Osteoblast (primary cell): ENCODE measurements around the gene ESRRG. TPM values are rescaled to one million over a fixed set of nuclear protein-coding genes. Genes with fewer than 3 reads are reported as not detected.

Experiments used
- DNase-seq: peaks from one replicate; pipeline ENCODE4 v3.0.0; 2011; ENCODE audit warnings: low spot score, mixed read lengths; ENCODE audit not compliant: insufficient read length; ENCODE audit errors: missing footprints
- H2AFZ ChIP-seq: 2 replicates; pipeline ENCODE4 v1.6.0; 2011; ENCODE audit warnings: mild to moderate bottlenecking, low read length
- H3K27ac ChIP-seq: 2 replicates; pipeline ENCODE4 v1.5.1; 2011; ENCODE audit warnings: mild to moderate bottlenecking, low read depth, low read length, moderate library complexity
- H3K27me3 ChIP-seq: 2 replicates; pipeline ENCODE4 v1.6.0; 2012; ENCODE audit warnings: mild to moderate bottlenecking, control low read depth, inconsistent platforms, low read length, moderate library complexity; ENCODE audit not compliant: insufficient read depth
- H3K36me3 ChIP-seq: 2 replicates; pipeline ENCODE4 v1.5.1; 2011; ENCODE audit warnings: mild to moderate bottlenecking, low read length, control low read depth, moderate library complexity; ENCODE audit not compliant: insufficient read depth
- H3K4me1 ChIP-seq: 2 replicates; pipeline ENCODE4 v1.5.1; 2011; ENCODE audit warnings: mild to moderate bottlenecking, low read length, control low read depth, moderate library complexity; ENCODE audit not compliant: insufficient read depth
- H3K4me2 ChIP-seq: 2 replicates; pipeline ENCODE4 v1.6.0; 2011; ENCODE audit warnings: mild to moderate bottlenecking, low read length; ENCODE audit not compliant: insufficient read depth
- H3K4me3 ChIP-seq: fragments of 200-600 bp; sonication (generic); 3 replicates; pipeline ENCODE4 v1.5.1; 2012; ENCODE audit warnings: mild to moderate bottlenecking, low read length, inconsistent platforms; ENCODE audit not compliant: insufficient read depth
- H3K79me2 ChIP-seq: 2 replicates; pipeline ENCODE4 v1.6.0; 2012; ENCODE audit warnings: mild to moderate bottlenecking, low read length, control low read depth, inconsistent platforms; ENCODE audit not compliant: insufficient read depth
- H3K9me3 ChIP-seq: 2 replicates; pipeline ENCODE4 v1.5.1; 2011; ENCODE audit warnings: low read depth, low read length, control low read depth
- H4K20me1 ChIP-seq: 2 replicates; pipeline ENCODE4 v1.6.0; 2012; ENCODE audit warnings: mild to moderate bottlenecking, low read length, control low read depth; ENCODE audit not compliant: insufficient read depth
- CTCF ChIP-seq: IDR thresholded peaks from 2 replicates; pipeline ENCODE4 v1.5.1; 2011; ENCODE audit warnings: mild to moderate bottlenecking, low read depth, low read length, moderate library complexity; ENCODE audit errors: extremely low read depth
- total RNA-seq: library from RNA; depleted of rRNA; stranded (reverse); fragments of >200 nt; gene quantifications from 2 replicates; pipeline ENCODE4 v1.2.3, GENCODE V29; 2012

Gene ESRRG
- total RNA-seq, 1 donor, result not detected

GRCh38 chr1:216528816-216529215 is 194.4 kb downstream of the ESRRG start:
- H2AFZ ChIP-seq, result no peak overlapping the region
- no peaks in the 10 kb centered on the region for H4K20me1 ChIP-seq
- no peak overlapping the region for H3K27ac ChIP-seq
- no peaks in the 10 kb centered on the region for H3K79me2 ChIP-seq
- H3K27me3 ChIP-seq, result no peaks in the 10 kb centered on the region
- H3K4me1 ChIP-seq, result no peaks in the 10 kb centered on the region
- H3K4me3 ChIP-seq, result no peak overlapping the region
- H3K4me2 ChIP-seq, result no peak overlapping the region
- H3K36me3 ChIP-seq, result no peaks in the 10 kb centered on the region
- TF ChIP-seq CTCF, result no peak
- no peak for DNase-seq
- H3K9me3 ChIP-seq, result no peaks in the 10 kb centered on the region

- peak; percentile 39 for DNase-seq
- Histone ChIP-seq H3K36me3 (no peaks in the 10 kb centered on the region), H3K27me3 (no peaks in the 10 kb centered on the region), H4K20me1 (no peaks in the 10 kb centered on the region), H2AFZ (no peak overlapping the region), H3K4me3 (no peak overlapping the region), H3K4me2 (no peak overlapping the region), H3K27ac (no peak overlapping the region), H3K79me2 (no peaks in the 10 kb centered on the region), H3K4me1 (no peaks in the 10 kb centered on the region), H3K9me3 (no peaks in the 10 kb centered on the region)
- no peak for TF ChIP-seq CTCF
These were observed 199.6 kb downstream of the ESRRG start for GRCh38 chr1:216523449-216524190.

- Histone ChIP-seq H3K4me3 (no peak overlapping the region), H3K36me3 (no peaks in the 10 kb centered on the region), H2AFZ (no peak overlapping the region), H3K27me3 (no peaks in the 10 kb centered on the region), H4K20me1 (no peaks in the 10 kb centered on the region), H3K79me2 (no peaks in the 10 kb centered on the region), H3K27ac (no peak overlapping the region), H3K9me3 (no peaks in the 10 kb centered on the region), H3K4me1 (no peaks in the 10 kb centered on the region), H3K4me2 (no peak overlapping the region)
- no peak for TF ChIP-seq CTCF
- no peak for DNase-seq
These were observed 200.2 kb downstream of the ESRRG start for GRCh38 chr1:216523043-216523442.

- Histone ChIP-seq H3K27ac (no peak overlapping the region), H3K36me3 (no peaks in the 10 kb centered on the region), H4K20me1 (no peaks in the 10 kb centered on the region), H3K4me3 (no peak overlapping the region), H3K4me1 (no peaks in the 10 kb centered on the region), H2AFZ (no peak overlapping the region), H3K4me2 (no peak overlapping the region), H3K27me3 (no peaks in the 10 kb centered on the region), H3K9me3 (no peaks in the 10 kb centered on the region), H3K79me2 (no peaks in the 10 kb centered on the region)
- no peak for TF ChIP-seq CTCF
- no peak for DNase-seq
These were observed 201.8 kb downstream of the ESRRG start for GRCh38 chr1:216521477-216521876.
